ENCODE data around the gene RBM33.

RBM33 gene

GRCh38 chr7:155774947-155775346 lies 130.5 kb downstream of the RBM33 start:
- DNase-seq (ENCODE audit: low read depth) = no peak

- DNase-seq (ENCODE audit: low read depth) = no peak
Observed at GRCh38 chr7:155775691-155776090, 131.2 kb downstream of the RBM33 start.

GRCh38 chr7:155776606-155777005 lies 132.1 kb downstream of the RBM33 start:
- DNase-seq (ENCODE audit: low read depth) = no peak

GRCh38 chr7:155778349-155778748 lies 133.9 kb downstream of the RBM33 start:
- no peak for DNase-seq (ENCODE audit: low read depth)

GRCh38 chr7:155780884-155781283 lies 136.4 kb downstream of the RBM33 start:
- DNase-seq (ENCODE audit: low read depth) = no peak

GRCh38 chr7:155781433-155781832 lies 137.0 kb downstream of the RBM33 start:
- no peak for DNase-seq (ENCODE audit: low read depth)

GRCh38 chr7:155782466-155782865 lies 138.0 kb downstream of the RBM33 start:
- no peak for DNase-seq (ENCODE audit: low read depth)

GRCh38 chr7:155785536-155785935 lies 141.1 kb downstream of the RBM33 start:
- no peak for DNase-seq (ENCODE audit: low read depth)

- no peak for DNase-seq (ENCODE audit: low read depth)
Observed at GRCh38 chr7:155786491-155786890, 142.0 kb downstream of the RBM33 start.

GRCh38 chr7:155787171-155787851 lies 142.8 kb downstream of the RBM33 start:
- no peak for DNase-seq (ENCODE audit: low read depth)

- no peak for DNase-seq (ENCODE audit: low read depth)
Observed at GRCh38 chr7:155788616-155789000, 144.1 kb downstream of the RBM33 start.

GRCh38 chr7:155789001-155789725 lies 144.7 kb downstream of the RBM33 start:
- DNase-seq (ENCODE audit: low read depth) = no peak

- no peak for DNase-seq (ENCODE audit: low read depth)
Observed at GRCh38 chr7:155790666-155791065, 146.2 kb downstream of the RBM33 start.

- no peak for DNase-seq (ENCODE audit: low read depth)
Observed at GRCh38 chr7:155791214-155791737, 146.8 kb downstream of the RBM33 start.

- no peak for DNase-seq (ENCODE audit: low read depth)
Observed at GRCh38 chr7:155791836-155792235, 147.4 kb downstream of the RBM33 start.

GRCh38 chr7:155792315-155792960 lies 148.0 kb downstream of the RBM33 start:
- no peak for DNase-seq (ENCODE audit: low read depth)

GRCh38 chr7:155792999-155793560 lies 148.6 kb downstream of the RBM33 start:
- DNase-seq (ENCODE audit: low read depth) = no peak

GRCh38 chr7:155793720-155794119 lies 149.3 kb downstream of the RBM33 start:
- no peak for DNase-seq (ENCODE audit: low read depth)

GRCh38 chr7:155794196-155794595 lies 149.7 kb downstream of the RBM33 start:
- DNase-seq (ENCODE audit: low read depth) = no peak

- DNase-seq (ENCODE audit: low read depth) = no peak
Observed at GRCh38 chr7:155795401-155795800, 150.9 kb downstream of the RBM33 start.

GRCh38 chr7:155795951-155796350 lies 151.5 kb downstream of the RBM33 start:
- no peak for DNase-seq (ENCODE audit: low read depth)

GRCh38 chr7:155796381-155797261 lies 152.2 kb downstream of the RBM33 start:
- DNase-seq (ENCODE audit: low read depth) = peak; percentile 16
